CD4-positive, alpha-beta T cell (primary cell): ENCODE measurements around the gene CEP19. TPM values are rescaled to one million over a fixed set of nuclear protein-coding genes. Genes with fewer than 3 reads are reported as not detected.
A peak's percentile ranks its signal among the peaks of the same experiment; 100 is the strongest.

Source experiments
- ATAC-seq: fragments of 200-7000 bp; cut with Tn5 transposase; one replicate; pipeline ENCODE4 v1.10.0; 2022; ENCODE audit warnings: mild to moderate bottlenecking; ENCODE audit not compliant: poor library complexity
- CTCF ChIA-PET: fragments of 350-600 bp; sonication (Branson Sonifier 250); formaldehyde crosslinking; loops from one replicate; lab custom pipeline; 2021; ENCODE audit warnings: antibody characterized with exemption, inconsistent platforms; lab: Charles Lee
- POLR2A ChIA-PET: fragments of 350-600 bp; sonication (Branson Sonifier 250); formaldehyde crosslinking; loops from one replicate; lab custom pipeline; 2021; ENCODE audit warnings: antibody characterized with exemption, inconsistent platforms; lab: Charles Lee
- DNase-seq, 14 experiments: peaks; one replicate each; pipeline ENCODE4 v3.0.0-alpha.2; 2013 to 2020; ENCODE audit warnings: mixed read lengths in 2 of 14
- H3K27ac ChIP-seq, 2 donors: one replicate each; pipeline versions ENCODE4 v1.5.1 to v1.7.0; 2013; ENCODE audit warnings: low read length in 2 of 2, low read depth in 1 of 2, mild to moderate bottlenecking in 1 of 2
- H3K27me3 ChIP-seq, 2 experiments: 1 replicate in 1 of 2; 2 replicates in 1 of 2; pipeline versions ENCODE4 v1.6.1 to v1.7.0; 2013; ENCODE audit warnings: low read length in 2 of 2, control low read depth in 1 of 2, mild to moderate bottlenecking in 1 of 2, moderate library complexity in 1 of 2; ENCODE audit not compliant: insufficient read depth in 2 of 2, control insufficient read depth in 1 of 2
- H3K36me3 ChIP-seq: one replicate; pipeline ENCODE4 v1.6.1; 2013; ENCODE audit warnings: low read length, control low read depth; ENCODE audit not compliant: insufficient read depth
- H3K4me1 ChIP-seq: one replicate; pipeline ENCODE4 v1.6.1; 2013; ENCODE audit warnings: low read length, control low read depth; ENCODE audit not compliant: insufficient read depth
- H3K4me3 ChIP-seq: one replicate; pipeline ENCODE4 v1.5.1; 2013; ENCODE audit warnings: mild to moderate bottlenecking, low read length, moderate library complexity
- H3K9me3 ChIP-seq, 2 experiments: 1 replicate in 1 of 2; 2 replicates in 1 of 2; pipeline versions ENCODE4 v1.6.1 to v1.7.0; 2013; ENCODE audit warnings: low read length in 2 of 2, mild to moderate bottlenecking in 2 of 2, control low read depth in 1 of 2, moderate library complexity in 1 of 2; ENCODE audit not compliant: control insufficient read depth in 1 of 2, insufficient read depth in 1 of 2
- H3K27ac Mint-ChIP-seq: one replicate; pipeline ENCODE4 v1.8.0; 2020; ENCODE audit warnings: mixed read lengths
- H3K27me3 Mint-ChIP-seq: one replicate; pipeline ENCODE4 v1.8.0; 2021; ENCODE audit warnings: mixed read lengths
- H3K36me3 Mint-ChIP-seq: one replicate; pipeline ENCODE4 v1.8.0; 2021; ENCODE audit warnings: low read depth, mixed read lengths
- H3K4me1 Mint-ChIP-seq: one replicate; pipeline ENCODE4 v1.8.0; 2021; ENCODE audit warnings: low read depth, mixed read lengths
- H3K4me3 Mint-ChIP-seq: one replicate; pipeline ENCODE4 v1.8.0; 2020; ENCODE audit warnings: mild to moderate bottlenecking, mixed read lengths
- H3K9me3 Mint-ChIP-seq: one replicate; pipeline ENCODE4 v1.8.0; 2020; ENCODE audit warnings: mixed read lengths
- CTCF ChIP-seq: fragments of 200-600 bp; IDR thresholded peaks from one replicate; pipeline ENCODE4 v1.8.0; 2022; ENCODE audit warnings: antibody characterized with exemption, mild to moderate bottlenecking
- intact Hi-C, 2 experiments: fragments of 100-400 bp; cut with DNase I in 1 of 2; cut with micrococcal nuclease in 1 of 2; formaldehyde crosslinking; loops; one replicate each; pipeline versions ENCODE4 v1.15.1 to v1.9.0; 2023 to 2025; cut with DNase I, micrococcal nuclease
- polyA plus RNA-seq, 2 donors: library from polyadenylated mRNA; unstranded; fragments of 120-200 nt; gene quantifications; one replicate each; pipeline ENCODE4 v1.2.1, GENCODE V29; 2013
- total RNA-seq, 174 experiments: library from RNA in 2 of 174; stranded (reverse) in 2 of 174; gene quantifications; one replicate each; pipeline ENCODE4 v1.2.3 and lab custom pipeline; 2021 to 2026

The CEP19 gene, protein sequence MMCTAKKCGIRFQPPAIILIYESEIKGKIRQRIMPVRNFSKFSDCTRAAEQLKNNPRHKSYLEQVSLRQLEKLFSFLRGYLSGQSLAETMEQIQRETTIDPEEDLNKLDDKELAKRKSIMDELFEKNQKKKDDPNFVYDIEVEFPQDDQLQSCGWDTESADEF
- total RNA-seq (under 1 TPM; 0.36 to 0.64 TPM), total RNA-seq (lab: John Stamatoyannopoulos, UW) (3.3 to 29.4 (median 11.5) reads per million in 172 experiments)
- polyA plus RNA-seq (2013, experiment 1 of 2): 4.8 TPM
- polyA plus RNA-seq (2013, experiment 2 of 2): 4.8 TPM

DNA sequence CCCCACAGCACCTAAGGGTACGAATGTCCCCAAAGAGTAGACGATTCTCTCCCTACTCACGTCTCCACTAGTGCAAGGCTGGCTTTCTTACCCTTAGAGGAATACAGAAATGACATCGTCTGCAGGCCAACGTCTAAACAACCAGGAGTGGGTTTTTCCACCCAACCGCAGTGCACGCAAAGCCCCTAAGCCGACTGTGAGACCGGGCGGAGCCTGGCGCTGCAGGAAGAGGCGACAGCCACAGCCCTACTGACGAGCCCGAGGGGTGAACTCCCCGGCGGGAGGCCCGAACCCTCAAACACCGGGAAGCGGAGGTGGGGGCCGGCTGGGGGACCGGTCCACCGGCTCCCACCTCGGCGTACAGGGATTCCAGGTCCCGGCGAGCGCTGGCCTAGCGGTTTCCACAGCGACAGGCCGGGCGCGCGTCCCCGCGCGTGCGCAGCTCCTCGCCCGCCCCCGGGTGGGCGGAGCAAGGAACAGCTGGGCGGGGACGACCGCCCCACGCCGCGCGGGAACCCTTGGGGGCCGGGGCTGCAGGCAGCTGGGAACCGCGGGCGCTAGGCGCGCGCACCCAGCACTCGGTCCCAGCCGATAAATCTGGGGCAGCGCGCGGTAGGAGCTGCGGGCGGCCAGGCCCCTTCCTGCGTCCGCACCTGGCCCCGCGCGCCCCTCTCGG lies at the start of gene CEP19, which contains the start of gene PIGX:
Gene CEP19, minus strand, starts transcription at position 413 of the 676 bp plus-strand sequence. CDS start 3,593 bp downstream, outside the sequence.
Gene PIGX, plus strand, starts transcription at position 540 of the 676 bp plus-strand sequence.
- ATAC-seq (peak; percentile 86), DNase-seq (peak; percentile 66 to 99 (median 86))
- H3K9me3 Mint-ChIP-seq: no peaks in the 10 kb centered on the region
- Histone ChIP-seq H3K27ac (peak within 1 kb of the TSS; percentile 95 to 99), H3K27me3 (no peaks in the 10 kb centered on the region), H3K9me3 (no peaks in the 10 kb centered on the region), H3K4me3 (peak within 1 kb of the TSS; percentile 88), H3K36me3 (no peaks in the 10 kb centered on the region), H3K4me1 (peaks cover 29% of the 10 kb centered on the region)
- peaks cover 11% of the 10 kb centered on the region for H3K36me3 Mint-ChIP-seq
- peak within 1 kb of the TSS; percentile 94 for H3K27ac Mint-ChIP-seq
- H3K4me1 Mint-ChIP-seq: peaks cover 28% of the 10 kb centered on the region
- POLR2A ChIA-PET: interaction anchor here (0.6 to 2.4 kb wide), 11 partner anchors 14 to 427 kb away, joined by 3 to 57 read pairs (median 7); partner anchors contain the start of genes FBXO45, NCBP2, NRROS and PAK2
- no peak for TF ChIP-seq CTCF
- intact Hi-C loops: loop anchor here (1.0 to 10.0 kb wide), 5 partner anchors 27 to 277 kb away; partner anchors contain the start of genes PAK2 (in 2 of the 2) and UBXN7 (in 1 of the 2)
- CTCF ChIA-PET: interaction anchor here (1.1 to 1.4 kb wide), 3 partner anchors 27 to 28 kb away, joined by 3 read pairs; partner anchors contain the start of gene PAK2
- H3K4me3 Mint-ChIP-seq: peak within 1 kb of the TSS; percentile 93
- no peaks in the 10 kb centered on the region for H3K27me3 Mint-ChIP-seq

- no peak for TF ChIP-seq CTCF
- CTCF ChIA-PET: interaction anchor here (1.3 kb wide), 1 partner anchor 230 kb away, joined by 3 read pairs; no protein-coding TSS in a partner anchor
- Mint-ChIP-seq H3K27me3 (no peaks in the 10 kb centered on the region), H3K9me3 (peaks cover 4% of the 10 kb centered on the region), H3K4me1 (peaks cover 53% of the 10 kb centered on the region), H3K4me3 (no peak overlapping the region), H3K27ac (peak overlapping the region; percentile 28), H3K36me3 (peaks cover 77% of the 10 kb centered on the region)
- Histone ChIP-seq H3K9me3 (peaks cover 12 to 15% of the 10 kb centered on the region in 2 experiments), H3K27ac (no peak overlapping the region), H3K27me3 (no peaks in the 10 kb centered on the region), H3K36me3 (peaks cover 24% of the 10 kb centered on the region), H3K4me3 (no peak overlapping the region), H3K4me1 (peaks cover 10% of the 10 kb centered on the region)
- DNase-seq: no peak
- no peak for ATAC-seq
- POLR2A ChIA-PET: interaction anchor here (1.0 to 1.1 kb wide), 3 partner anchors 14 to 19 kb away, joined by 3 to 4 read pairs (median 4); no protein-coding TSS in a partner anchor
- intact Hi-C loops: no loop called here
Observed at GRCh38 chr3:196757876-196758739, 46.1 kb upstream of the CEP19 start.

DNA sequence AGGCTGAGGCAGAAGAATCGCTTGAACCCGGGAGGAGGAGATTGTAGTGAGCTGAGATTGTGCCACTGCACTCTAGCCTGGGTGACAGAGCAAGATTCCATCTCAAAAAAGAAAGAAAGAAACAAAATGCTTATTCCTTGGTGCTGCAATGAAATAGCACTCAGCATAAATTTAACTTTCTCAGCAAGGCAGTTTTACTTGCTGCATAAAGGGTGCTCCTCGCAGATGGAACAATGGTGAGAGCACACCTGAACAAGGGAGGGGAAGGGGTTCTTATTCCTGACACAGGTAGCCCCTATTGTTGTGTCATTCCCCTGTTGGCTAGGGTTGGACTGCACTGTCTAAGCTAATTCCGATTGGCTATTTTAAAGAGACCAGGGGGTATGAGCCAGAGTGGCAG lies 44.7 kb upstream of the CEP19 start:
- intact Hi-C loops: no loop called here
- H3K9me3 Mint-ChIP-seq: peaks cover 4% of the 10 kb centered on the region
- H3K27ac ChIP-seq: no peak overlapping the region
- ATAC-seq (no peak), DNase-seq (no peak)
- TF ChIP-seq CTCF: no peak
- H3K27ac Mint-ChIP-seq: peak overlapping the region; percentile 28
- ChIA-PET POLR2A (interaction anchor here (1.3 kb wide), 1 partner anchor 16 kb away, joined by 3 read pairs; no protein-coding TSS in a partner anchor), CTCF (no interaction called here)
- H3K9me3 ChIP-seq: peaks cover 12 to 15% of the 10 kb centered on the region in 2 experiments
- H3K4me1 Mint-ChIP-seq: peaks cover 48% of the 10 kb centered on the region
- H3K4me3 Mint-ChIP-seq: peak overlapping the region; percentile 2
- H3K4me3 ChIP-seq: no peak overlapping the region
- H3K36me3 Mint-ChIP-seq: peaks cover 81% of the 10 kb centered on the region
- H3K27me3 Mint-ChIP-seq: no peaks in the 10 kb centered on the region
- H3K4me1 ChIP-seq: peaks cover 17% of the 10 kb centered on the region
- peaks cover 24% of the 10 kb centered on the region for H3K36me3 ChIP-seq
- no peaks in the 10 kb centered on the region for H3K27me3 ChIP-seq
